NCI-H128 (cell line): ENCODE data around the gene DLX6.

ENCODE experiments used
- DNase-seq: peaks from one replicate; lab custom pipeline; 2025; ENCODE audit not compliant: unreplicated experiment; lab: John Stamatoyannopoulos, UW

Gene DLX6

GRCh38 chr7:96995406-96996110 lies 9.8 kb upstream of the DLX6 start:
- DNase-seq, result no peak

GRCh38 chr7:96996111-96996957 lies 9.0 kb upstream of the DLX6 start:
- DNase-seq, result no peak

- no peak for DNase-seq
These were observed 8.3 kb upstream of the DLX6 start for GRCh38 chr7:96996958-96997511.

- DNase-seq, result no peak
These were observed 7.8 kb upstream of the DLX6 start for GRCh38 chr7:96997512-96998032.

- no peak for DNase-seq
These were observed 7.0 kb upstream of the DLX6 start for GRCh38 chr7:96998333-96998732.

- no peak for DNase-seq
These were observed 6.6 kb upstream of the DLX6 start for GRCh38 chr7:96998744-96999143.

GRCh38 chr7:97001221-97001620 lies 4.1 kb upstream of the DLX6 start:
- no peak for DNase-seq

GRCh38 chr7:97001656-97002554 lies 3.4 kb upstream of the DLX6 start:
- no peak for DNase-seq

- peak; percentile 37 for DNase-seq
These were observed 2.6 kb upstream of the DLX6 start for GRCh38 chr7:97002555-97003261.

GRCh38 chr7:97003262-97004246 lies 1.8 kb upstream of the DLX6 start:
- DNase-seq, result peak; percentile 34

GRCh38 chr7:97004247-97005182 lies 838 bp upstream of the DLX6 start:
- no peak for DNase-seq

GRCh38 chr7:97006055-97006815 lies 882 bp downstream of the DLX6 start:
- peak; percentile 11 for DNase-seq

GRCh38 chr7:97006816-97007582 lies 1.6 kb downstream of the DLX6 start:
- DNase-seq, result no peak

GRCh38 chr7:97007583-97007861 lies 2.2 kb downstream of the DLX6 start:
- DNase-seq, result no peak

- DNase-seq, result no peak
These were observed 3.0 kb downstream of the DLX6 start for GRCh38 chr7:97008275-97008917.
